Skin epidermis (tissue), 12 donors: ENCODE measurements around the gene CYP2S1.

Experiments used
- H3K27ac ChIP-seq, 21 experiments: fragments of 200-600 bp; sonication (generic) in 11 of 21; one replicate each; pipeline ENCODE4 v1.5.0; 2020; ENCODE audit warnings: mild to moderate bottlenecking in 3 of 21, inconsistent platforms in 2 of 21, moderate library complexity in 2 of 21
- H3K4me3 ChIP-seq, 7 experiments: fragments of 200-600 bp; sonication (generic) in 2 of 7; one replicate each; pipeline ENCODE4 v1.5.0; 2020; ENCODE audit warnings: inconsistent platforms in 2 of 7, mild to moderate bottlenecking in 2 of 7, moderate library complexity in 1 of 7

The CYP2S1 gene

DNA sequence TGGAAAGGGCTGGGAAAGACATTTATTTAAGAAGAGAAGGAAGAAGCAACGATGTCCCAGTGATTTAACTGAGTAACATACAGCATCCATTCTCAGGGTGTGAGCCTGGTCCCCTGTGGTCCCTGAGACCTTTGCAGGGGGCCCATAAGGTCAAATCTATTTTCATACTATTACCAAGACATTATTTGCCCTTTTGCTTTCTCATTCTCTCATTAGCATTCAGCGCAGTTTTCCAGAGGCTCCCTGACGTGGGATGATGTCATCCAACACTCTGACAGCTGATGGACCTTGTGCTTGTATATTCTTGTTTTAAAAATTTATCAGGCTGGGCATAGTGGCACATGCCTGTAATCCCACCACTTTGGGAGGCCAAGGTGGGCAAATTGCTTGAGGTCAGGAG is 52.8 kb downstream of the CYP2S1 start:
- H3K27ac ChIP-seq, result no peak overlapping the region
- no peak overlapping the region for H3K4me3 ChIP-seq

DNA sequence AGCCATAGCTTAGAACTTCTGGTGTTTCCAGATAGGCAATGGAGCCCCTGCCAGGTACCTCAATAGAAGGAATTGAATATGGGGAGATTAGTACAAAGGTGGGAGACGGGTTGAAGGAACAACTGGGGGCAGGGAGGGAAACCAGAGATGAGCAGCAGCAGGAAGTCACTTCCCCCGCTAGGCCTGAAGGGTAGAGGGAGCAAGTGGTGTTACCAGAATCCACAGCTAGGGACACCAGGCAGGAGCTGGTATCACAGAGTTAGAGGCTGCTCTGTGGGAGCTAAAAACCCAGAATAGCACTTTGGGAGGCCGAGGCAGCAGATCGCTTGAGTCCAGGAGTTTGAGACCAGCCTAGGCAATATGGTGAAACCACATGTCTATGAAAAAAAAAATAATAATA is 55.9 kb downstream of the CYP2S1 start:
- H3K27ac ChIP-seq, result no peak overlapping the region
- no peak overlapping the region for H3K4me3 ChIP-seq

DNA sequence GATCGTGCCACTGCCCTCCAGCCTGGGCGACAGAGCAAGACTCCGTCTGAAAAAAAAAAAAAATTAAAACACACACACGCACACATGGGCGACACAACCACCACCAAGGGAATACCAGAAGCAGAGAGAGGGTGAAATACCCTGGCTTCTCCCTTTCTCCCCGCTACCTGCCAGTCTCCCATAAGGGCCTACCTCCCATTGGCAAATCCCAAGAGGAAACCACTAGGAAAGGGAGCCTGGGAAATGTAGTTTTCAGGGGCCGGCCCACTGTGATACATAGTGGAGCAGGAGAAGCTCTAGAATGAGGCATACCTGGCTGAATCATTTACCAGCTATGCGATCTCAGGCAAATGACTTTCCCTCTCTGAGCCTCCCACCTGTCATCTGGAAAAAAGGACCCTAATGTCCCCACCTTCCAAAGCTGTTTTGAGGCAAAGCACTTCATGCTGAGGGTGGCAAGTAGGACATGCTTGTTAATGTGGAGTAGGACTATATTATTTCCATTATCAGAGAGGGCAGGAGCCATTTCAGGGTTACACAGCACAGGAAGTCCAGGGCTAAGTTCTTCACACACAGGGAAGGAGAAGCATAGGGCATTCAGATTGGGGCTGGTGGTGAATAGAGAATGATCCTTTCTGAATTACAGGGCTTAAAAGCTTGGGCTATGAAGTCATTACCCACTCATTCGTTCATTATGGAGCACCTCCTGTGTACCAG is 56.8 kb downstream of the CYP2S1 start:
- Histone ChIP-seq H3K27ac (no peak overlapping the region), H3K4me3 (no peak overlapping the region)

DNA sequence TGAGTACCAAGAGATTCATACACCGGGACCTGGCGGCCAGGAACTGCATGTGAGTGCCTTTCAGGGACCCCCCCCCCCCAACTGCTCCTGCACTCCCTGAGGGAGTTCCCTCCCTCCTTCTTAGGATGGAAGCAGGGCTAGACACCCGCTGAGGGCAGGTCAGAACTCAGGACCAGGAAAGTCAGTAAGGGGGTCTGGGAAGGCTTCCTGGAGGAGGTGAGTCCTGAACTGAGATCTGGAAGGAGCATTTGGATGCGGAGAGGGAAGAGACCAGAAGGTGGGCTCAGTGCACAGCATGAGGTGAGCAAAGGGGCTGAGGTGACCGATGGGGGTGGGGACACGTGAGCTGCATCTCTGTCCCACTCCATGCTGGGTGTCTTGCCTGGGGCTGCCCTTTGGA is 60.6 kb downstream of the CYP2S1 start:
- H3K4me3 ChIP-seq, result no peak overlapping the region
- H3K27ac ChIP-seq, result no peak overlapping the region

GRCh38 chr19:41255171-41255570 is 62.2 kb downstream of the CYP2S1 start:
- no peak overlapping the region for H3K4me3 ChIP-seq
- H3K27ac ChIP-seq, result no peak overlapping the region
